Measurements from ENCODE around the gene CASZ1. TPM values are rescaled to one million over a fixed set of nuclear protein-coding genes. Genes with fewer than 3 reads are reported as not detected.
A peak's percentile ranks its signal among the peaks of the same experiment; 100 is the strongest.

Gene CASZ1
- total RNA-seq, 2 experiments from 2014 or later, result 2.9 to 4.1 TPM

- ATAC-seq, result no peak
- no peak for TF ChIP-seq CTCF (IDR thresholded peaks at IDR 0.05)
- ChIA-PET POLR2A (no interaction called here), CTCF (interaction anchor here (1.2 kb wide), 1 partner anchor 82 kb away, joined by 3 read pairs; no protein-coding TSS in a partner anchor)
- peaks cover 21% of the 10 kb centered on the region for H3K27me3 Mint-ChIP-seq
- no peak overlapping the region for H3K27ac Mint-ChIP-seq
- H3K4me1 Mint-ChIP-seq (ENCODE audit: low read depth), result no peaks in the 10 kb centered on the region
- no peaks in the 10 kb centered on the region for H3K9me3 Mint-ChIP-seq
- intact Hi-C loops (cut with micrococcal nuclease), result no loop called here
- H3K4me3 Mint-ChIP-seq, result no peak overlapping the region
- H3K36me3 Mint-ChIP-seq (ENCODE audit: low read depth), result no peaks in the 10 kb centered on the region
- no peak for DNase-seq
These were observed 11.3 kb downstream of the CASZ1 start for GRCh38 chr1:10784998-10785727.

- intact Hi-C loops (cut with micrococcal nuclease), result no loop called here
- Mint-ChIP-seq H3K27me3 (peaks cover 15% of the 10 kb centered on the region), H3K9me3 (no peaks in the 10 kb centered on the region), H3K4me1 (ENCODE audit: low read depth) (no peaks in the 10 kb centered on the region), H3K36me3 (ENCODE audit: low read depth) (no peaks in the 10 kb centered on the region), H3K4me3 (no peak overlapping the region), H3K27ac (no peak overlapping the region)
- ChIA-PET CTCF (interaction anchor here (0.6 kb wide), 1 partner anchor 35 kb away, joined by 3 read pairs; no protein-coding TSS in a partner anchor), POLR2A (no interaction called here)
- ATAC-seq (no peak), DNase-seq (no peak)
- no peak for TF ChIP-seq CTCF (IDR thresholded peaks at IDR 0.05)
These were observed 13.8 kb downstream of the CASZ1 start for GRCh38 chr1:10782491-10783244.

GRCh38 chr1:10781137-10781536 is 15.3 kb downstream of the CASZ1 start:
- Mint-ChIP-seq H3K4me3 (no peak overlapping the region), H3K36me3 (ENCODE audit: low read depth) (no peaks in the 10 kb centered on the region), H3K4me1 (ENCODE audit: low read depth) (no peaks in the 10 kb centered on the region), H3K9me3 (no peaks in the 10 kb centered on the region), H3K27me3 (peaks cover 6% of the 10 kb centered on the region), H3K27ac (no peak overlapping the region)
- ChIA-PET POLR2A (no interaction called here), CTCF (interaction anchor here (0.7 to 1.3 kb wide), 2 partner anchors 17 to 86 kb away, joined by 3 read pairs; no protein-coding TSS in a partner anchor)
- TF ChIP-seq CTCF (IDR thresholded peaks at IDR 0.05), result no peak
- DNase-seq (no peak), ATAC-seq (no peak)
- intact Hi-C loops (cut with micrococcal nuclease), result no loop called here

- DNase-seq, result no peak
- intact Hi-C loops (cut with micrococcal nuclease), result no loop called here
- no peaks in the 10 kb centered on the region for H3K9me3 Mint-ChIP-seq
- no peaks in the 10 kb centered on the region for H3K36me3 Mint-ChIP-seq (ENCODE audit: low read depth)
- POLR2A ChIA-PET, result no interaction called here
- no peaks in the 10 kb centered on the region for H3K4me1 Mint-ChIP-seq (ENCODE audit: low read depth)
- ATAC-seq, result no peak
- H3K27ac Mint-ChIP-seq, result no peak overlapping the region
- peaks cover 6% of the 10 kb centered on the region for H3K27me3 Mint-ChIP-seq
- CTCF ChIA-PET, result no interaction called here
- TF ChIP-seq CTCF (IDR thresholded peaks at IDR 0.05), result no peak
- H3K4me3 Mint-ChIP-seq, result no peak overlapping the region
These were observed 16.6 kb downstream of the CASZ1 start for GRCh38 chr1:10779841-10780240.

- ChIA-PET CTCF (interaction anchor here (0.9 kb wide), 1 partner anchor 285 kb away, joined by 3 read pairs; no protein-coding TSS in a partner anchor), POLR2A (no interaction called here)
- H3K9me3 Mint-ChIP-seq, result no peaks in the 10 kb centered on the region
- peaks cover 4% of the 10 kb centered on the region for H3K27me3 Mint-ChIP-seq
- TF ChIP-seq CTCF (IDR thresholded peaks at IDR 0.05), result no peak
- no peak overlapping the region for H3K4me3 Mint-ChIP-seq
- peak; percentile 14 for DNase-seq
- ATAC-seq, result peak; percentile 17
- H3K27ac Mint-ChIP-seq, result no peak overlapping the region
- H3K36me3 Mint-ChIP-seq (ENCODE audit: low read depth), result no peaks in the 10 kb centered on the region
- intact Hi-C loops (cut with micrococcal nuclease), result no loop called here
- H3K4me1 Mint-ChIP-seq (ENCODE audit: low read depth), result no peaks in the 10 kb centered on the region
These were observed 17.2 kb downstream of the CASZ1 start for GRCh38 chr1:10779201-10779600.
